Measurements from ENCODE around the gene LRRC8E. TPM values are rescaled to one million over a fixed set of nuclear protein-coding genes. Genes with fewer than 3 reads are reported as not detected.
A peak's percentile ranks its signal among the peaks of the same experiment; 100 is the strongest.

LRRC8E gene
- total and polyA plus RNA-seq, 7 donors = 0.23 to 1.2 (median 1.2) TPM; not detected in 4

DNA sequence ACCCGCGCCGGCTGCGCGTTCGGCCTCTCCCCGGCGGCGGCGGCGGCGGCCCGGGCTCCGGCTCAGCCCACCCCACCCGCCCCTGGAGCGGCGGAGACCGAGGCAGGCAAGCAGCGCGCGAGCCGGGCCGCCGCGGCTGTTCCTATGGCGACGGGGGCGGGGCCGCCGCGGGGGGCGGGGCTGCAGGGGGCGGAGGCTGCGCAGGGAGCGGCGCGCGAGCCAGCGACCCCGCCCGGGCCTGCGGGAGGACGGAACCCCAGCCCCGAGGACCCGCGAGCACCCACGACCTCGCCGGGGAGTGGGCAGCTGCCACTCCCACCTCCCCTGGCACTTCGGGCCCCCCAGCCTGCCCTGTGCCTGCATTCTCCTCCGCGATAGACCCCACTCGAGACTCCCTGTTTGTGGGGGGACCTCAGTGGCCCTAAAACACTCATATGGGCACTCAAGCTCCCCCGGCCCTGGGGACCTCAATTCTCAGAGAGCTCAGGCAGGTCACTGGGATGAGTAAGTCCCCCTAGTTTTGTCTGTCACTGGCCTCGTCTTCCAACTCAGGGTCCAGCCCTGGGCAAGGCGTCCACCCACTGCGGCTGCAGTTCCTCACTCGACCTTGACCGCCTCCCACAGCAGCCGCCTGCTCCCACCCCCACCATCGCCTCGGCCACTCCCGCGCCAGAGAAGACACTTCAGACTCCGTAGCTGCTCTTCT, 37.9 kb downstream of the LRRC8E start, which contains the start of gene CTXN1:
Gene CTXN1 (minus strand): TSS at position 115 of the 706 bp plus-strand sequence. CDS start 597 bp downstream, outside the sequence.
- no peaks in the 10 kb centered on the region for H3K27me3 ChIP-seq
- 13% methylated on average over 65 of the region's 65 CpGs for WGBS, 2 donors
- TF ChIP-seq, protein P1, sequence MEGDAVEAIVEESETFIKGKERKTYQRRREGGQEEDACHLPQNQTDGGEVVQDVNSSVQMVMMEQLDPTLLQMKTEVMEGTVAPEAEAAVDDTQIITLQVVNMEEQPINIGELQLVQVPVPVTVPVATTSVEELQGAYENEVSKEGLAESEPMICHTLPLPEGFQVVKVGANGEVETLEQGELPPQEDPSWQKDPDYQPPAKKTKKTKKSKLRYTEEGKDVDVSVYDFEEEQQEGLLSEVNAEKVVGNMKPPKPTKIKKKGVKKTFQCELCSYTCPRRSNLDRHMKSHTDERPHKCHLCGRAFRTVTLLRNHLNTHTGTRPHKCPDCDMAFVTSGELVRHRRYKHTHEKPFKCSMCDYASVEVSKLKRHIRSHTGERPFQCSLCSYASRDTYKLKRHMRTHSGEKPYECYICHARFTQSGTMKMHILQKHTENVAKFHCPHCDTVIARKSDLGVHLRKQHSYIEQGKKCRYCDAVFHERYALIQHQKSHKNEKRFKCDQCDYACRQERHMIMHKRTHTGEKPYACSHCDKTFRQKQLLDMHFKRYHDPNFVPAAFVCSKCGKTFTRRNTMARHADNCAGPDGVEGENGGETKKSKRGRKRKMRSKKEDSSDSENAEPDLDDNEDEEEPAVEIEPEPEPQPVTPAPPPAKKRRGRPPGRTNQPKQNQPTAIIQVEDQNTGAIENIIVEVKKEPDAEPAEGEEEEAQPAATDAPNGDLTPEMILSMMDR (IDR thresholded peaks at IDR 0.05) = peak in 2 of 4 experiments; percentile 9 to 11
- TF ChIP-seq EP300 (IDR thresholded peaks at IDR 0.05) (no peak), POLR2AphosphoS5 (IDR thresholded peaks at IDR 0.05) (peak; percentile 23 to 81 (median 60)), POLR2A (IDR thresholded peaks at IDR 0.05) (peak; percentile 22 to 35)
- peak within 1 kb of the TSS; percentile 89 to 97 (median 94) for H3K27ac ChIP-seq
- H3K36me3 ChIP-seq = peaks cover 12 to 20% (median 13%) of the 10 kb centered on the region in 4 donors
- intact Hi-C loops (cut with DNase I) = loop anchor here (10.0 kb wide), 3 partner anchors 439 to 1191 kb away; partner anchors contain the start of genes ANGPTL4, GPR108, MBD3L1 and TRIP10
- H3K4me1 ChIP-seq = peaks cover 0 to 97% (median 92%) of the 10 kb centered on the region in 4 donors
- DNase-seq = peak; percentile 88
- H3K9me3 ChIP-seq = no peaks in the 10 kb centered on the region
- H3K4me3 ChIP-seq = peak within 1 kb of the TSS; percentile 39 to 81 (median 64)

DNA sequence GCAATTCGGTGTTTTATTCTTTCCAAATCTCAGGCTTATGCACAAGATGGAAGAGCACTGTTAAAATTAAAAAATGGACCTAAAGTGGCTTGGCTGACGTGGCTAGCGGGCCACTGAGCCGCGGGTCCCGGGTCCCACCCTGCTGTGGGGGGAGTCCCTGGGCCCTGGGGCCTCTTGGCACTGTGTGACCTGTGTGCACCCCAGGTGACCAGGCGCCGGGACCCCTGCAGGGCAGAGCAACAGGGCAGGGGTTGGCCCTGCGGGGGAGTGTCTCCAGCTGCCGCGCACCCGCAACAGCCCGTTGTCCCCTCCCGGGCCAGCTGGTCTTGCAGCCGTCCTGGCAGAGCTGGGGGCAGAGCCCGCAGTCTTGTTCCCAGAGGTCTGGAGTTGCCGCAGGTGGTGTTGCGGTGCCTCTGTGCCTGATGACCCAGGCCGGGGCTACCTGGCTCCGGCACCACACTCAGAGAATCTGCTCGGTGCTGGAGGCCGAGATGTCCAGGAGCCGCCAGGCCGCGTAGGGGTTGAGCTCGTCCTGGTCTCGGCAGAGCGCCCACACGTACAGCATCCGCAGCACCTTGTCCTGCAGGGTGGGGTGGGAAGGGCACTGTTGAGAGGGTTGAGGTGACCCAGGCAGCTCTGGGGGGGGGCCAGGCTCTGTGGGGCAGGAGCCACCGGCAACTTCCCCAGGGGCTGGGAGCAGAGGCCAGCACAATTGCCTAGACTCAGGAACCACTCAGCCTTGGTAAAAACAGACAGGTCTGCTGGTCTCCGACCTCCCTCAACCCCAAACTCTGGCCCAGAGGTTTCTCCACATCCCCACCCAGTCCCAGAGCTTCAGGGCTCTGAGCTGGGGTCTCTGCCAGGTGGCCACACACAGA, 38.7 kb downstream of the LRRC8E start:
- H3K4me1 ChIP-seq = peaks cover 0 to 97% (median 92%) of the 10 kb centered on the region in 4 donors
- no peak for DNase-seq
- no peaks in the 10 kb centered on the region for H3K9me3 ChIP-seq
- no peaks in the 10 kb centered on the region for H3K27me3 ChIP-seq
- TF ChIP-seq POLR2A (IDR thresholded peaks at IDR 0.05) (no peak), POLR2AphosphoS5 (IDR thresholded peaks at IDR 0.05) (no peak), EP300 (IDR thresholded peaks at IDR 0.05) (no peak)
- TF ChIP-seq, protein P1 (IDR thresholded peaks at IDR 0.05) = no peak
- intact Hi-C loops (cut with DNase I) = loop anchor here (10.0 kb wide), 3 partner anchors 438 to 1192 kb away; partner anchors contain the start of genes ANGPTL4, GPR108, MBD3L1 and TRIP10
- 86 to 89% methylated on average over 32 of the region's 32 CpGs for WGBS, 2 donors
- peak overlapping the region; percentile 89 to 97 (median 94) for H3K27ac ChIP-seq
- peak overlapping the region; percentile 36 to 81 (median 64) for H3K4me3 ChIP-seq
- H3K36me3 ChIP-seq = peaks cover 11 to 25% (median 15%) of the 10 kb centered on the region in 4 donors

DNA sequence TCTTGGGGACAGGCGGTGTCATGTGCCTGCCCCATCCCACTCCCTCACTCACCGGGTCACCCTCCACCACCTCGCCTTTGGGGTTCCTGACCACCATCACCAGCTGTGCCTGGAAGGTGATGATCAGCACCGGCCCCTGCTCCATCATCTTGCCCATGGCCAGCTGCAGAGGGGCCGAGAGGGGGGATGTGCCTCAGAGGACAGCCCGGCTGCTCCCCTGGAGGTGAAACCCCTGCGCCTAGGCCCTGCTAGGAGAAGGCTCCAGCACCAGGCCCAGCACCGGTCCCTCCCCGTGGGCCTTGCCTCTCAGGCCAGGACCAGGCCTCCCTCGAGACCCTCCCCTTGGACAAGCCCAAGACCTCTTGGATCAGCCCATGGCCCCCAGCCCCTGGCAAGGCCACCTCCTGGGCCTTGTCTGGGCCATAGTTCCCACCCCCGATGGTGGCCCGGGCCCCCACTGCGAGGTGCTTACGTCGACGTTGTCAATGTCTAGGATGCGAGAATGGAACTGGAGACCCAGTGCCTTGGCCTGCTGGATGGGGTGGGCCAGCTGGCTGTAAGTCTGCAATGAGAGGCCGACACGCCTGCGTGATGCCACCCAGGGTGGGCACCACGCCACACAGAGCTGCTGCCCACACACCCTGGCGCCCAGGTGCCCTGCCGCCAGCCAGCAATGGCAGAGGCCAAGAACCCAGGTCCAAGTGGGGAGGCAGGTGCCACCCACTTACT, 39.5 kb downstream of the LRRC8E start:
- intact Hi-C loops (cut with DNase I) = loop anchor here (10.0 kb wide), 3 partner anchors 437 to 1193 kb away; partner anchors contain the start of genes ANGPTL4, GPR108, MBD3L1 and TRIP10
- TF ChIP-seq POLR2A (IDR thresholded peaks at IDR 0.05) = no peak
- TF ChIP-seq, protein P1 (IDR thresholded peaks at IDR 0.05) = no peak
- TF ChIP-seq POLR2AphosphoS5 (IDR thresholded peaks at IDR 0.05) = no peak
- TF ChIP-seq EP300 (IDR thresholded peaks at IDR 0.05) = no peak
- peak overlapping the region; percentile 89 to 97 (median 94) for H3K27ac ChIP-seq
- peaks cover 0 to 96% (median 89%) of the 10 kb centered on the region in 4 donors for H3K4me1 ChIP-seq
- peak overlapping the region in 2 of 4 donors; percentile 8 to 36 for H3K4me3 ChIP-seq
- H3K9me3 ChIP-seq = no peaks in the 10 kb centered on the region
- no peak for DNase-seq
- no peaks in the 10 kb centered on the region for H3K27me3 ChIP-seq
- 93 to 94% methylated on average over 23 of the region's 23 CpGs for WGBS, 2 donors
- H3K36me3 ChIP-seq = peaks cover 9 to 25% (median 16%) of the 10 kb centered on the region in 4 donors

DNA sequence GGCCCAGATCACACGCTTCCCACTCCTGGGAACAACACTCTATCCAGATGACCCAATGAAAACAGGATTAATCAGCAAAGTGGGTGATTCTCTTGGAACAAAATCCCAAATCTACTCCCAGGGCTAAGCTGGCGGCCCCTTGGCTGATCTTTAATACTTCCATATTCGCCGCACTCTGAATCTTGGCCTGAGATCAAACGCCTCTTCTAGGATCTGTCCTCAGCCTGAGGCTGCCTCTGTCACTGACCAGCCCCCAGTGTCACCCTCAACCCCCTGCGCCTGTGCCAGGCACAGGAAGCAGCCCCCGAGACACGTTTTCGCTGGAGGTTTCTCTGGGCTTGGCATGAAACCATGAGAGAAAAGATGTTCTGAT, 40.0 kb downstream of the LRRC8E start:
- WGBS, 2 donors = 85 to 89% methylated on average over 9 of the region's 9 CpGs
- intact Hi-C loops (cut with DNase I) = loop anchor here (10.0 kb wide), 3 partner anchors 436 to 1194 kb away; partner anchors contain the start of genes ANGPTL4, GPR108, MBD3L1 and TRIP10
- TF ChIP-seq, protein P1 (IDR thresholded peaks at IDR 0.05) = peak in 1 of 4 experiments; percentile 5
- no peak for TF ChIP-seq EP300 (IDR thresholded peaks at IDR 0.05)
- peak overlapping the region in 2 of 4 donors; percentile 8 to 36 for H3K4me3 ChIP-seq
- H3K27me3 ChIP-seq = no peaks in the 10 kb centered on the region
- peaks cover 12 to 25% (median 20%) of the 10 kb centered on the region in 4 donors for H3K36me3 ChIP-seq
- DNase-seq = no peak
- peaks cover 0 to 90% (median 84%) of the 10 kb centered on the region in 4 donors for H3K4me1 ChIP-seq
- H3K9me3 ChIP-seq = no peaks in the 10 kb centered on the region
- peak overlapping the region; percentile 89 to 97 (median 94) for H3K27ac ChIP-seq

Data from sigmoid colon (tissue), 7 donors.